ENCODE measurements around the gene SLAMF1.

Gene SLAMF1

GRCh38 chr1:160665330-160666078, 18.7 kb upstream of the SLAMF1 start:
- H3K4me2 ChIP-seq (ENCODE audit: low read depth, low read length, poor library complexity, severe bottlenecking), result peak overlapping the region; percentile 35
- H3K9me2 ChIP-seq (replicated peaks; ENCODE audit: insufficient read depth, low read length), result no peaks in the 10 kb centered on the region
- H3K4me3 ChIP-seq (ENCODE audit: insufficient read depth, low read length, poor library complexity, severe bottlenecking), result peak overlapping the region; percentile 14
- H3K36me3 ChIP-seq (ENCODE audit: low read length), result peaks cover 11% of the 10 kb centered on the region
- H3K79me2 ChIP-seq (ENCODE audit: insufficient read depth, low read length), result no peaks in the 10 kb centered on the region
- no peak for TF ChIP-seq CTCF (IDR thresholded peaks at IDR 0.05; ENCODE audit: insufficient read depth, low read length, poor library complexity, severe bottlenecking)
- no peak for TF ChIP-seq EZH2phosphoT487 (conservative IDR thresholded peaks at IDR 0.05; ENCODE audit: low read length)
- H4K20me1 ChIP-seq (ENCODE audit: low read depth, low read length), result no peaks in the 10 kb centered on the region
- H3K27me3 ChIP-seq (ENCODE audit: low read length), result no peaks in the 10 kb centered on the region
- no peak overlapping the region for H2AFZ ChIP-seq (ENCODE audit: low read depth, low read length, severe bottlenecking)
- peak overlapping the region; percentile 31; the same call in 1 of the 2 replicates for H3K27ac ChIP-seq (ENCODE audit: low read depth, low read length)
- peak overlapping the region; percentile 4; the same call in 1 of the 2 replicates for H3K9ac ChIP-seq (ENCODE audit: low read length)
- peaks cover 16% of the 10 kb centered on the region; the same call in 1 of the 2 replicates for H3F3A ChIP-seq (ENCODE audit: insufficient read depth)
- no peaks in the 10 kb centered on the region for H3K9me3 ChIP-seq (ENCODE audit: insufficient read depth, low read length)

GRCh38 chr1:160664573-160665051, 17.8 kb upstream of the SLAMF1 start:
- Histone ChIP-seq H3K9me3 (ENCODE audit: insufficient read depth, low read length) (no peaks in the 10 kb centered on the region), H4K20me1 (ENCODE audit: low read depth, low read length) (no peaks in the 10 kb centered on the region), H3K9ac (ENCODE audit: low read length) (no peak overlapping the region), H3K27me3 (ENCODE audit: low read length) (no peaks in the 10 kb centered on the region), H2AFZ (ENCODE audit: low read depth, low read length, severe bottlenecking) (no peak overlapping the region), H3K36me3 (ENCODE audit: low read length) (peaks cover 11% of the 10 kb centered on the region), H3F3A (ENCODE audit: insufficient read depth) (peaks cover 16% of the 10 kb centered on the region; the same call in 1 of the 2 replicates), H3K9me2 (replicated peaks; ENCODE audit: insufficient read depth, low read length) (no peaks in the 10 kb centered on the region), H3K4me3 (ENCODE audit: insufficient read depth, low read length, poor library complexity, severe bottlenecking) (no peak overlapping the region), H3K27ac (ENCODE audit: low read depth, low read length) (no peak overlapping the region), H3K4me2 (ENCODE audit: low read depth, low read length, poor library complexity, severe bottlenecking) (peak overlapping the region; percentile 35), H3K79me2 (ENCODE audit: insufficient read depth, low read length) (no peaks in the 10 kb centered on the region)
- TF ChIP-seq EZH2phosphoT487 (conservative IDR thresholded peaks at IDR 0.05; ENCODE audit: low read length) (no peak), CTCF (IDR thresholded peaks at IDR 0.05; ENCODE audit: insufficient read depth, low read length, poor library complexity, severe bottlenecking) (no peak)

- H3K9ac ChIP-seq (ENCODE audit: low read length), result no peak overlapping the region
- H3K9me2 ChIP-seq (replicated peaks; ENCODE audit: insufficient read depth, low read length), result no peaks in the 10 kb centered on the region
- no peaks in the 10 kb centered on the region for H3K9me3 ChIP-seq (ENCODE audit: insufficient read depth, low read length)
- no peaks in the 10 kb centered on the region for H3K79me2 ChIP-seq (ENCODE audit: insufficient read depth, low read length)
- H3K4me2 ChIP-seq (ENCODE audit: low read depth, low read length, poor library complexity, severe bottlenecking), result no peak overlapping the region
- TF ChIP-seq CTCF (IDR thresholded peaks at IDR 0.05; ENCODE audit: insufficient read depth, low read length, poor library complexity, severe bottlenecking) (no peak), EZH2phosphoT487 (conservative IDR thresholded peaks at IDR 0.05; ENCODE audit: low read length) (no peak)
- no peak overlapping the region for H3K27ac ChIP-seq (ENCODE audit: low read depth, low read length)
- H3K36me3 ChIP-seq (ENCODE audit: low read length), result no peaks in the 10 kb centered on the region
- H3F3A ChIP-seq (ENCODE audit: insufficient read depth), result peaks cover 12% of the 10 kb centered on the region; the same call in 1 of the 2 replicates
- no peaks in the 10 kb centered on the region for H3K27me3 ChIP-seq (ENCODE audit: low read length)
- H2AFZ ChIP-seq (ENCODE audit: low read depth, low read length, severe bottlenecking), result no peak overlapping the region
- H4K20me1 ChIP-seq (ENCODE audit: low read depth, low read length), result no peaks in the 10 kb centered on the region
- no peak overlapping the region for H3K4me3 ChIP-seq (ENCODE audit: insufficient read depth, low read length, poor library complexity, severe bottlenecking)
Observed at GRCh38 chr1:160662910-160663309, 16.1 kb upstream of the SLAMF1 start.
